ENCODE results near the gene IQSEC3.

The IQSEC3 gene

GRCh38 chr12:114626-115211, 48.2 kb downstream of the IQSEC3 start:
- H3K4me2 ChIP-seq (ENCODE audit: low read depth, low read length, poor library complexity, severe bottlenecking): no peak overlapping the region

GRCh38 chr12:115518-115917, 49.0 kb downstream of the IQSEC3 start:
- Histone ChIP-seq H3K4me2 (ENCODE audit: low read depth, low read length, poor library complexity, severe bottlenecking) (no peak overlapping the region), H3K9me3 (ENCODE audit: insufficient read depth, low read depth, low read length) (no peaks in the 10 kb centered on the region), H3K4me1 (ENCODE audit: insufficient read depth, low read length, poor library complexity, severe bottlenecking) (peaks cover 54% of the 10 kb centered on the region), H3K27me3 (ENCODE audit: insufficient read depth, low read length, poor library complexity, severe bottlenecking) (no peaks in the 10 kb centered on the region), H3F3A (ENCODE audit: low read depth) (peaks cover 4% of the 10 kb centered on the region; the same call in 1 of the 2 replicates), H2AFZ (ENCODE audit: low read length) (no peak overlapping the region), H3K4me3 (ENCODE audit: low read length, poor library complexity, severe bottlenecking) (no peak overlapping the region), H3K9ac (ENCODE audit: low read depth, low read length, poor library complexity, severe bottlenecking) (no peak overlapping the region), H3K36me3 (ENCODE audit: insufficient read depth, low read length) (no peaks in the 10 kb centered on the region), H3K9me2 (replicated peaks; ENCODE audit: low read depth, low read length) (no peaks in the 10 kb centered on the region), H3K79me2 (ENCODE audit: insufficient read depth, low read length) (no peaks in the 10 kb centered on the region), H4K20me1 (ENCODE audit: insufficient read depth, low read length, poor library complexity, severe bottlenecking) (no peaks in the 10 kb centered on the region)
- TF ChIP-seq EZH2phosphoT487 (IDR thresholded peaks at IDR 0.05; ENCODE audit: borderline replicate concordance): no peak
- TF ChIP-seq CTCF (conservative IDR thresholded peaks at IDR 0.05; ENCODE audit: low read length): no peak

More at GRCh38 chr12:114626-115211, 48.2 kb downstream of the IQSEC3 start:
- Histone ChIP-seq H3K27me3 (ENCODE audit: insufficient read depth, low read length, poor library complexity, severe bottlenecking) (no peaks in the 10 kb centered on the region), H3K4me3 (ENCODE audit: low read length, poor library complexity, severe bottlenecking) (no peak overlapping the region), H3K9me3 (ENCODE audit: insufficient read depth, low read depth, low read length) (no peaks in the 10 kb centered on the region), H4K20me1 (ENCODE audit: insufficient read depth, low read length, poor library complexity, severe bottlenecking) (no peaks in the 10 kb centered on the region), H3F3A (ENCODE audit: low read depth) (peaks cover 4% of the 10 kb centered on the region; the same call in 1 of the 2 replicates), H3K36me3 (ENCODE audit: insufficient read depth, low read length) (no peaks in the 10 kb centered on the region), H3K9ac (ENCODE audit: low read depth, low read length, poor library complexity, severe bottlenecking) (no peak overlapping the region), H2AFZ (ENCODE audit: low read length) (no peak overlapping the region), H3K79me2 (ENCODE audit: insufficient read depth, low read length) (no peaks in the 10 kb centered on the region), H3K9me2 (replicated peaks; ENCODE audit: low read depth, low read length) (no peaks in the 10 kb centered on the region), H3K4me1 (ENCODE audit: insufficient read depth, low read length, poor library complexity, severe bottlenecking) (peaks cover 62% of the 10 kb centered on the region)
- TF ChIP-seq CTCF (conservative IDR thresholded peaks at IDR 0.05; ENCODE audit: low read length) (no peak), EZH2phosphoT487 (IDR thresholded peaks at IDR 0.05; ENCODE audit: borderline replicate concordance) (no peak)

GRCh38 chr12:115960-116915, 49.7 kb downstream of the IQSEC3 start:
- H3K4me2 ChIP-seq (ENCODE audit: low read depth, low read length, poor library complexity, severe bottlenecking): no peak overlapping the region
- no peaks in the 10 kb centered on the region for H3K9me2 ChIP-seq (replicated peaks; ENCODE audit: low read depth, low read length)
- H4K20me1 ChIP-seq (ENCODE audit: insufficient read depth, low read length, poor library complexity, severe bottlenecking): no peaks in the 10 kb centered on the region
- H3K79me2 ChIP-seq (ENCODE audit: insufficient read depth, low read length): no peaks in the 10 kb centered on the region
- no peak overlapping the region for H3K9ac ChIP-seq (ENCODE audit: low read depth, low read length, poor library complexity, severe bottlenecking)
- H3K27me3 ChIP-seq (ENCODE audit: insufficient read depth, low read length, poor library complexity, severe bottlenecking): no peaks in the 10 kb centered on the region
- no peaks in the 10 kb centered on the region for H3K36me3 ChIP-seq (ENCODE audit: insufficient read depth, low read length)
- H3K4me3 ChIP-seq (ENCODE audit: low read length, poor library complexity, severe bottlenecking): no peak overlapping the region
- peaks cover 4% of the 10 kb centered on the region; the same call in 1 of the 2 replicates for H3F3A ChIP-seq (ENCODE audit: low read depth)
- peaks cover 47% of the 10 kb centered on the region for H3K4me1 ChIP-seq (ENCODE audit: insufficient read depth, low read length, poor library complexity, severe bottlenecking)
- no peaks in the 10 kb centered on the region for H3K9me3 ChIP-seq (ENCODE audit: insufficient read depth, low read depth, low read length)
- H2AFZ ChIP-seq (ENCODE audit: low read length): no peak overlapping the region
- TF ChIP-seq CTCF (conservative IDR thresholded peaks at IDR 0.05; ENCODE audit: low read length) (no peak), EZH2phosphoT487 (IDR thresholded peaks at IDR 0.05; ENCODE audit: borderline replicate concordance) (no peak)

All from Loucy (cell line).